ENCODE data around the gene RPS21. TPM values are rescaled to one million over a fixed set of nuclear protein-coding genes. Genes with fewer than 3 reads are reported as not detected.

The RPS21 gene
- total RNA-seq, 4 donors from 2014 or later, result 1,167 to 4,037 (median 2,295) TPM

GRCh38 chr20:62342910-62343309 is 44.0 kb upstream of the RPS21 start:
- Histone ChIP-seq H3K27ac (no peak overlapping the region), H3K27me3 (no peaks in the 10 kb centered on the region), H3K4me1 (peaks cover 10 to 11% of the 10 kb centered on the region in 2 donors), H3K36me3 (peaks cover 0 to 8% of the 10 kb centered on the region in 2 donors), H3K4me3 (no peak overlapping the region), H3K9me3 (no peaks in the 10 kb centered on the region)
- TF ChIP-seq POLR2A (IDR thresholded peaks at IDR 0.05), result no peak
- no peak for TF ChIP-seq CTCF (IDR thresholded peaks at IDR 0.05 in 4 of 5, conservative IDR thresholded peaks at IDR 0.05 in 1 of 5)
- in situ Hi-C loops (cut with MboI; ENCODE audit: low sequenced_read_pairs in 4 of 4) (no loop called here), intact Hi-C loops (cut with DNase I; ENCODE audit: low total_unique reads) (no loop called here)
- DNase-seq (no peak), ATAC-seq (no peak)

- intact Hi-C loops (cut with DNase I; ENCODE audit: low total_unique reads), result no loop called here
- Histone ChIP-seq H3K4me1 (peaks cover 11% of the 10 kb centered on the region in 2 donors), H3K27me3 (no peaks in the 10 kb centered on the region), H3K4me3 (no peak overlapping the region), H3K9me3 (no peaks in the 10 kb centered on the region), H3K36me3 (peaks cover 0 to 3% of the 10 kb centered on the region in 2 donors), H3K27ac (no peak overlapping the region)
- DNase-seq (no peak), ATAC-seq (no peak)
- TF ChIP-seq CTCF (IDR thresholded peaks at IDR 0.05 in 4 of 5, conservative IDR thresholded peaks at IDR 0.05 in 1 of 5) (no peak), POLR2A (IDR thresholded peaks at IDR 0.05) (no peak)
- in situ Hi-C loops (cut with MboI; ENCODE audit: low sequenced_read_pairs in 4 of 4), result no loop called here
These were observed 42.8 kb upstream of the RPS21 start for GRCh38 chr20:62344092-62344491.

GRCh38 chr20:62344782-62345181 is 42.1 kb upstream of the RPS21 start:
- DNase-seq (no peak), ATAC-seq (no peak)
- intact Hi-C loops (cut with DNase I; ENCODE audit: low total_unique reads) (no loop called here), in situ Hi-C loops (cut with MboI; ENCODE audit: low sequenced_read_pairs in 4 of 4) (no loop called here)
- H3K4me1 ChIP-seq, result peaks cover 11% of the 10 kb centered on the region in 2 donors
- TF ChIP-seq CTCF (IDR thresholded peaks at IDR 0.05 in 4 of 5, conservative IDR thresholded peaks at IDR 0.05 in 1 of 5), result no peak
- no peak for TF ChIP-seq POLR2A (IDR thresholded peaks at IDR 0.05)
- H3K27ac ChIP-seq, result no peak overlapping the region
- H3K27me3 ChIP-seq, result no peaks in the 10 kb centered on the region
- H3K36me3 ChIP-seq, result peaks cover 0 to 3% of the 10 kb centered on the region in 2 donors
- no peaks in the 10 kb centered on the region for H3K9me3 ChIP-seq
- H3K4me3 ChIP-seq, result no peak overlapping the region

- H3K9me3 ChIP-seq, result no peaks in the 10 kb centered on the region
- H3K4me3 ChIP-seq, result no peak overlapping the region
- H3K27ac ChIP-seq, result no peak overlapping the region
- intact Hi-C loops (cut with DNase I; ENCODE audit: low total_unique reads) (no loop called here), in situ Hi-C loops (cut with MboI; ENCODE audit: low sequenced_read_pairs in 4 of 4) (no loop called here)
- DNase-seq, result no peak
- peaks cover 11% of the 10 kb centered on the region in 2 donors for H3K4me1 ChIP-seq
- no peaks in the 10 kb centered on the region for H3K27me3 ChIP-seq
- peaks cover 0 to 3% of the 10 kb centered on the region in 2 donors for H3K36me3 ChIP-seq
- TF ChIP-seq POLR2A (IDR thresholded peaks at IDR 0.05) (no peak), CTCF (IDR thresholded peaks at IDR 0.05 in 4 of 5, conservative IDR thresholded peaks at IDR 0.05 in 1 of 5) (no peak)
- no peak for ATAC-seq
These were observed 41.1 kb upstream of the RPS21 start for GRCh38 chr20:62345681-62346370.

Data from gastrocnemius medialis (tissue), 4 donors.